NCI-H1436 (cell line): ENCODE measurements around the gene LEKR1.
"Not testable (repeated sequence)": the region's sequence is repeated elsewhere in the genome, so short reads cannot be mapped to it uniquely, and the experiment has no call there.

Experiments used
- DNase-seq: peaks from one replicate; lab custom pipeline; 2025; lab: John Stamatoyannopoulos, UW

Gene LEKR1

DNA sequence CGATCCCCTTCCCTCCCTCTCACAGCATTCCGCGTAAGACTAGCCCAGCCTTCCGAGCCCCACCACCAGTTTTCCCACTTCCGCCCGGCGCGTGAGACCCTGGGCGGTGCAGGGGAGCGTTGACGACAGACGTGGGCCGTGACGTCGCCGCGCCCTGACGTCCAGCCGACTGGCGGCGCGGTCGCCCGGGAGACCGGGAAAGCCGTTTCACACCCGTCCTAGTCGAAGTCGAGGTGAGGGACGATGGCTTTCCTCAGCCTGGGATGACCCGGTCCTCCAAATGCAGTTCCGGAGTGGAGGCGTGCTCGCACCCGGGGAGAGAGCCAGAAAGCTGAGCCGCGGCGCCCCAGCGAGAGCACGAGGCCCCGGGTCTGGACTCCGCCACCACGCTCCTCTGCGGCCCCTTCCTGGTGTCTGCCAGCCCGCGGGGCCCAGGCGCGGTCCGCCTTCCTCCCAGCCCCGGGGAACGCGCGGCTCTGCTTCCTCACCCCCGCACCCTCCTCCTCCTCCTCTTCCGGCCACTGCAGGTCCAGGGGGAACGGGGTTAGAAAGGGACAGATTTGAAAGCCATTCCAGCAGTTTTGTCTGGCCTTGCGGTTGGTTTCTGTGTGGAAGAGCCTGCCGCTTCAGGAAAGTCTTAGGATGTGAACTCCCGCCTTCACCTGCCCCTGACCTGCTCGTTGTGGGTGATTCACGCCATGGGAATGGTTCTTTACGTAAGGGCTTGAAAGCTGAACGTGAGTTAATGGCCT, at the start of gene LEKR1:
Gene LEKR1 (plus strand): TSS at position 210 of the 752 bp plus-strand sequence. CDS start 2,977 bp downstream, outside the sequence.
- peak; percentile 80 for DNase-seq

DNA sequence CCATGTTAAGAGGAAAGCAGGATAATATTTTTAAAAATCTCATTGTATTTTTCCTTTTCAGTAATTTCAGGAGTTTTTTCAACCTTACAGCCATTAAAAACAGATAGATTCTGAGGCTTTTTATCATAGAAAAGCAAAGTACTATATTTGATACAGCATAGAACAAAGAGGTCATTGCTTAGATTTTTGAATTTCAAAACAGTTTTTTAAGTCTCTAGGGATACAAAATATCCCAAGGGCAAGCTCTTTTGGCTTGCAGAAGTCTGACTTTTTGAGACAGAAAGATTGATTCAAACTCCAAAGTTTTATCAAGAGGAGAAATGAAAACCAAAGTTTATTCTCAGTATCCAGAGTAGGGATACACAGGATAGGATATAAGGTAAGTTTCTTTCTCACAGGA, 49.3 kb upstream of the LEKR1 start:
- no peak for DNase-seq

DNA sequence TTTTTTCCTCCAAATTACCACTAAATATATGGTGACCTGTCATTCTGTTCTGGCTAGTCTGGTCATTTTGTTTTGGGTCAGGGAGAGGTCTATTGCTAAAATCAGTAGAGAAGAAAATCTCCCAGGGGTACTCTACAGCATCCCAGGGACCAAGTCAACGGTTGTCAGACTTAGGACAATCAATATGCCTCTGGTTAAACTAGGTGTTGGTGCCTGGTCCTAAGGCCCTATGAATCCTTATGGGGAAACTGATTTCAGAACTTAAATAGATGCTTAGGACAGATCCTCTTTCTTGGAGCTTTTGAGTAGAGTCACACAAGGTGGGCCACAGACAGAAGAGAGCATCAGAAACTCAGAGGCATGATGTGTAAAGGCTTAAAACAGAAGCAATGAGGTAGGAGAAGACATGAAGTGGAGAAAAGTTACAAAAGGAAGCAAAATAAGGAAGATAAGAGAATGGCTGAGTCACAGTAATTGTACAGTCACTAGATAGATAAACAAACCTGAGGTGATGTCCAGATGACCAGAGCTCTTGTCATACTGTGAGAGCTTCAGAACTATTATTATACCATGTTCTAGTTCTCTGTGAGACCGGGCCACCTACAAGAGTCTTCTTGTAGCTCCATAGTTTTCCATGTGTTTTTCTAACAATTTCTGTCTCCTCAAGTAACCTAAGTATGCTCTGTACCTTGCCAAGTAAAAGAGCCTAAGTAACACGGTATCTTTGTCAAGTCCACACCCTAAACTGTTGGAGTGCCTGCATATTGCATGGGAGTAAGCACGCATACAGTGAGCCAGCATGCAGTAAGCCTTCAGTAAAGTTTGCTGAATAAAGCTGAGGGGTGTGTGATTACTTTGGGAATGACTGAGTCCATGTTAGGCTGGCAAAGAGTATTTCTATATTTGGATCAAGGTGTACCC, 44.6 kb upstream of the LEKR1 start:
- no peak for DNase-seq

DNA sequence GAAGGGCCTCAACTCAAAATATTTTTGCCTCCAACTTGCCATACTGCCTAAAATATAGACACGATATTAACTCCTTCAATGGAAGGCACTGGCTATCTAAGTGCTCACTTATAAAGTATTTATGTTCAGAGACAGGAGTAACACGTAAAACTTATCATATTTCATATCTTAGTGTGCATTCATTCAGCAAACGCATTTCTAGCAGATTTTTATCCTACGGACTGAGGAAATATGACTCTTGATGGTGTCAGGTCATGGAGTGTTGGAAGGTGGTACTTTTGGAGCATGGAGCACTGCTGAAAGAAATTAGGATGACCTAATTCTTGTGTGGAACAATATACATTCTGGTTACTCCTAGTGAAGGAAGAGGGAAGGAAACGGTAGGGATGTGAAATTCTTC, 43.8 kb upstream of the LEKR1 start:
- DNase-seq = no peak

DNA sequence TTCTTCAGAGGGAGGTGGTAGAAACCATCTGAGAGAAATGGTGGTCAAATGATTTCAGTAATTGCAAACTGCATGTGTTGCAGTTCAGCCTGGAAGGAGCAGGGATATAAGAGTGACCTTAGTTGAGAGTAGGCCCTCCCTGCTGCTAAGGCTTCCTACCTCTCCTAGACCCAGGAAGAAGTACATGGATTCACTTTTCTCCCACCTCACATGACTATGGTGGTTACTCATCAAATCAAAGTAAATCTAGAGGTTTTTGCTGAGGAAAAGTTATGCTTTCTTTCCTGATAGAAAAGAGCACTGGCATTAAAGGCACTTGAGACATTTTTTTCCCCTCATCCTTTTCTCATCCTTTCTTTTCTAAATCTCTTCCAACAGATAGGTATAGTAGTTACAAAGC, 43.2 kb upstream of the LEKR1 start:
- no peak for DNase-seq

DNA sequence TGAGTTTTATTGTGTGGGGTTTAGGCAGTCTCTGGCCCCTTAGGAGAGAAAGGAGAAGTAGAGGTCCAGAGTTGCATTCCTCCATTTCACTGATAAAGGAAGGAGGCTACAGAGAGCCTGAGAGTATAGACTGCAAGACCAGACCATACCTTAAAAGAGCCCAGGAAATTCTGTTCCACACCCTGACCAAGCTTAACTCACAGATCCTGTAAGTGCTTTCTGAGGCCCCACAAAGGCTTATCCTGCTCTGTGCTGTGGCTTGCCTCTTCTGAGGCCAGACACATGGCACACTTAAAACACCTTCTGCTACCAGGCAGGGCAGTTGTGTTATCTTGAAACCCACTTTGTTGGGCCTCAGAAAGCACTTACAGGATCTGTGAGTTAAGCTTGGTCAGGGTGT, 39.2 kb upstream of the LEKR1 start:
- no peak for DNase-seq

DNA sequence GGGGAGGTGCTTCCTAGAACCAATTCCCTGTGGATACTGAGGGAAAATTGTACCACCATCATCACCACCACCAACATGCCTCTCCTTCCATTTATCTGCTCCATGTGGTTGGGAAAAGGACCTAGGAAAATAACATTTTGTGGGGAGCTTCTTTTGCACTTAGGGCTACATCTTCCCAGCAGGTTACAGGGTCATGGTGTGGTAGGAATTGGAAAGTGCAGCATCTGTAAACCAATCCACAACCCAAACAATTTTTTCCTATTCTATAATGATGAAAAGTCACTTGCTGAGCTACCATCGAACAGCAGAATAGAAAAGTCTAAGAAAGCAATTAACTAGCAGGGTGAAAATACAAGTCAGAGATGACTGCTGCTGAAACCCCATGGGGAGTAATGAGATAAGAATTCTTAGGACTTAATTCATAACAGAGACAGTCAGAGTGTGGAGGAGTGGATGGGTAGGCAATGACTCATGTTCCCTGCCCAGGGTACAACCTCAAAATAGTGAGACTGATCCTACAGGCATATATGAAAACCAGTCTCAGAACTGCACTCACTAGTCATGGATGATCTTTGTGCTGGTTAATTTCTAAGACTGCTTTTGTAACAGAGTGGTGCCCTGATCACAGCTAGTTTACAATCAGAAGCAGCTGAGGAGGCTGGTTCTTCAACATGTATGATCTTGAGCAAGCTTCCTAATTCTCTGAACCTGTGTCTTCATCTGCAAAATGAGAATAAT, 38.1 kb upstream of the LEKR1 start:
- no peak for DNase-seq

DNA sequence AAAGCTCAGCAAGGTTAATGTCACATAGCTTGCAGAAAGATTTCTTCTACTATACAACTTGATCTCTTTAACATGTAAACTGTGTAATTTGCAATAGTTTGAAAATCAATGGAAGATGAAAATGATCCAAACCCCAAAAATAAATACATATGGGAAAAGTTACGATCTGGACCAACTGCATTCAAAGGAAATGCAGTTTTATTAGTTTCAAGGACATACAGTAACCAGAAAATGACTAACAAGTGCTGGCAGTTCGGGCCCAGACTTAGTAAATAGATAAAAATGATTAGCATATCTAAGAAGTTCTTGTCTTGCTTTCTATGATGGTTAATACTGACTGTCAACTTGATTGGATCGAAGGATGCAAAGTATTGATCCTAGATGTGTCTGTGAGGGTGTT, 37.3 kb upstream of the LEKR1 start:
- DNase-seq = no peak

DNA sequence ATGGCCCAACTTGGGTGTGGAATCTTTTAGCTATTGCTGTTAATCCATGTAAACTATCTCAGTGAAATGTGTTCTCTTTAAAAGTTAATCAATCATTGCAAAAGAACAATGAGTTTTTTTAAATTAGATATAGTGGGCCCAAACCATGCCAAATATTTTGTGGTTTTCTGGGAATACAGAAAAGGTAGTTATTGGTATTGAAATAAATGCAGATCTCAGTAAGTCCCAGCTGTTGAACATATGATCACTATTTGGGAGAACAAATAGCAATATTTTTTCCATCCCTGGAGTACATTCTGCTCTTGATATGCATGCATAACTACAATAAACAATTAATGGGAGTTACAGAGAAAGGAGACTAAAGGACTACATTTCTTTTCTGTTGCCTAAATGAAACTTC, 36.0 kb upstream of the LEKR1 start:
- no peak for DNase-seq

DNA sequence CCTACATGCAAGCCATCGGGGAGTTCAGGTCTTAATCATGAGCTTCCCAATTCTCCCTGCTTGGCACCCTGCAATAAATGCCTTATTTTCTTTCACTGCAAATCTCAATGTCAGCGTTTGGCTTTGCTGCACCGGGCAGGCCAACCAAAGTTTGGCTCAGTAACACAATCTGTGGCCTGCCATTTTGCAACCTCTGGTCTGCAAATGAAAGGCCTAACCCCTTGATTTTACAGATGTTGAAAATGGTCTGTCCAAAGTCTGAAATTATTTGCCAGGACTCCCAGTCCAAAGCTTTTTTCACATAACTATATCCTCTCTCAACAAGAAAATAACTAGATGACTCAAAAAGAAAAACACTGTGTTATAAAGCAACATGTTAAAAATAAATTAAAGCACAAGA, 34.0 kb upstream of the LEKR1 start:
- DNase-seq = no peak

DNA sequence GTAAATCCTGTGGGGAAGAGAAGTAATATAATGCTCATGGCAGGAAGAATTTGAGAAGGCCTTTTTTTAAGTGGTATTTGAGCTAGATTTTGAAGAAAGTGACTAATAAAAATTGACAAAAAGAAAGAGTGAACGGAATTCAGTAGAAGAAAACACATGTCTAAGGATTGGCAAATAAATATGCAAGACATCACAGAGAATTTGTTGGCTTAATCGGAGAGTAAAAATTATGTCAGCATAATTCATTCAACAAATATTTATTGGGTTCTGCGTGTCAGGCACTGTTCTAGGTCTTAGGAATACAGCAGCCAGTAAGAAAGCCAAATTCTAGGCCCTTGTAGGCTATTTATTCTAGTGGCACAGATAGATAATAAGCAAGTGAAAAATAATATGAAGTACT, 33.6 kb upstream of the LEKR1 start:
- no peak for DNase-seq

DNA sequence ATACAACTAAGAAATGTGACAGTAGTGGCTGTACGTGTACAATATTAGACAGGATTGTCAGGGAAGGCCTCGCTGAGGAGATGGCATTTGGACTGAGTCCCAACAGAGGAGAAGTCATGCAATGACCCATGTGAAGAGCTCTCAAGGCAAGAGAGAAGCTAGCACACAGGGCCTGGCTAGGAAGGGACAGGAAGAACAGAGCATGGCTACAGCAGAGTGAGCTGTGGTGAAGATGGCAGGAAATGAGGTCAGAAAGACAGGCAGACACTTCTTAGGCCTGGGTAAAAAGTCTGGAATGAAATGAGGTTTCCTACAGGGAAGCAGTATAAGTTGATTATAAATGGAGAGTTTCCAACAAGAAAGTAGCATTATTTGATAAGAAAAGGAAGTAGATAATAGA, 33.2 kb upstream of the LEKR1 start:
- DNase-seq = no peak

DNA sequence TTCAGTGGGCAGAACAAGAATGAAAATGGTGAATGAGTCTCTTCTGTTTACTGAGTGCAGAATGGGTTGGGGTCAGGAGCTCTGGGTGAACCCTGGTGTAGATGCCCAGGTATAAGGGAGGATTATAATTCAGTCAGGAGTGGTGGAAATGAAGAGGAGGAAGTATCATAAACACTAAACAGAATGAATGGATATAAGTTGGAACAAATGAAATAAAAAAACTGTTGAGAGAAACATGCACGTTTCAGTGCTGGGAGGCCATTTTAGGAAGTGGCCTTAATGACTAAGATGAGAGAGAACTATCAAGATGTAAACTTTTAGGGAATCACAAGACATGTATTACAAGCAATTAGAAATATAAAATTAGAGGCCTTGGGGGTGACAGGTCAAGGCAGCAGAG, 32.8 kb upstream of the LEKR1 start:
- no peak for DNase-seq

DNA sequence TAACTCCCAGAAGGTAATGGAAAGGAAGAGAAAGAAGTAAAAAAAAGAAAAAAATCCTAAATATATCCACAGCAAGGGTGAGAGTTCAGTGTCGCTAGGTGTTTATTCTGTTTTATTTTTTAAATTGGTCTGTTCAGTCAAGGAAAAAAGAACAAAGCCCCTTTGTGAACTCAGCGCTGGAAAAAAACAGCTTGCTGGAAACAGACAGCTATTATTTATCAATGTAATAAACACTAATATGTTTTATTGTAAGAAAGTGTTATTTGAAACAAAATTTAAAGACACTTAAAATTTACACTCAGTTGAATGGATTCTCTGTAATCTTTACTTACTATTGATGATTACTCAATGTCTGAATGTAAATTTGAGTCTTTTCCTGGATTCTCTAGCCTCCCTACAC, 32.3 kb upstream of the LEKR1 start:
- DNase-seq = no peak

DNA sequence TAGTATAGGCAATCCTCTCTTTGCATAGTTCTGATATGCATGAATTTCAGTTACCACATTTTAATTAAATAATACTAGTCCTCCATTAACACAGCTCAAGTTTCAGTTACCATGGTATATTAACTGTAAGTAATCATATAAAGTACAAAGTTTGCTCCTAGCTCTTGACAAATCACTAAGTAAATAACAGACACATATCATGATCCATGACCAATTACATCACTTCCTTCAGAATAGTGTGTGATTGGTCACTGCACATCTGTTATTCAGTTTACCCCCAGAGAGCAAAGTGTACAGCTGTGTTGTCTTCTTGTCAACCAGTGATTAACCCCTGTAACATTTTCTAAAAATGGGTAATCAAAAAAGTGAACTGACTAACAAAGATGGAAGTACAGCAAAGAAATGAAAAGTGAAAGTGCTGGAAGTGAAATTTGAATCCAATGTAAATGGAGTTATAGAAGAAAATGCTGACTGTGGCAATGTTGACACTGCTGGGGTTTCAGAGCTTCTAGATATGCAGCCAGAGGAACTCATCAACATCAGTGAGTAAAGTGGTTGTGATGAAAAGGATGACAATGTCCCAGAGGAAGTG, 30.2 kb upstream of the LEKR1 start:
- DNase-seq = no peak

DNA sequence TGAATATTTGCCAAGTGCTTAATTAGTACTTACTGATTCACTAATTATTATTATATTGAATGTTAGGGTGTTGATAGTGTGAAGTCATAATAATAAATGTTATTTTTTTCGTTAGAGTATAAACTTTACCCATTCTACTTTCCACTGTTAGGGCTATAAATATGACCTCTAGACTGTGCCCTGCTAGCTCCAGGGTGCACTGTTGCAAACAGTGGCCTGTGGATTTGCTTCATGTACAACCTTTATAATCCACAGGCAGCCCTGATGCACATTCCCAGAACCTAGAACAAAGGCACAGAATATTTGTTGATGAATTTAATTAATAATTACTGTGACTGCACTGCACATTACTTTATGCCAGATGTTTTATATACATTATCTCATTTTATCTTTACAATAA, 28.8 kb upstream of the LEKR1 start:
- DNase-seq = no peak

DNA sequence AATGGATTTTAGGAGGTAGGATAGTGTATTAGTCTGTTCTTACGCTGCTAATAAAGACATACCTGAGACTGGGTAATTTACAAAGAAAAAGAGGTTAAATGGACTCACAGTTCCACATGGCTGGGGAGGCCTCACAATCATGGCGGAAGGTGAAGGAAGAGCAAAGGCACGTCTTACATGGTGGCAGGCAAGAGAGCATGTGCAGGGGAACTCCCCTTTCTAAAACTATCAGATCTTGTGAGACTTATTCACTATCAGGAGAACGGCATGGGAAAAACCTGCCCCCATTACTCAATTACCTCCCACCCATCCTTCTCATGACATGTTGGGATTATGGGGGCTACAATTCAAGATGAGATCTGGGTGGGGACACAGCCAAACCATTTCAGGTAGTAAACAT, 25.9 kb upstream of the LEKR1 start:
- not testable (repeated sequence) for DNase-seq

DNA sequence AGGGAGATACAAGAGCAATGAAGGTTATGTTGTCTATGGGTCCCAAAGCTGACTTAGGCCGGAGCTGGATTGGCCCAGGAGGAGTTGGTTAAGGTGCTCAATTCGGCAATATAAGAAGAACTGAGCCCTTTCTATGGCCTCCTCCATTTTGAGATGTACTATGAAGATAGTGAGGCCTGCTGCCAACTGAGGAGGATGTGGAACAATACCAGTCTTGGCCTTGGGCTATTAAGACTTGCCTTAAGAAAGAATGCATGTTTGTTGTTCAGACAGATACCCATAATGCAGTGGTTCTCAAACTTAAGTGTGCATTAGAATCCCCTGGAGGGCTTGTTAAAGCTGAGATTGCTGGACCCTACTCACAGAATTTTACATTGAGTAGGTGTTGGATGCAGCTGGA, 24.4 kb upstream of the LEKR1 start:
- no peak for DNase-seq

DNA sequence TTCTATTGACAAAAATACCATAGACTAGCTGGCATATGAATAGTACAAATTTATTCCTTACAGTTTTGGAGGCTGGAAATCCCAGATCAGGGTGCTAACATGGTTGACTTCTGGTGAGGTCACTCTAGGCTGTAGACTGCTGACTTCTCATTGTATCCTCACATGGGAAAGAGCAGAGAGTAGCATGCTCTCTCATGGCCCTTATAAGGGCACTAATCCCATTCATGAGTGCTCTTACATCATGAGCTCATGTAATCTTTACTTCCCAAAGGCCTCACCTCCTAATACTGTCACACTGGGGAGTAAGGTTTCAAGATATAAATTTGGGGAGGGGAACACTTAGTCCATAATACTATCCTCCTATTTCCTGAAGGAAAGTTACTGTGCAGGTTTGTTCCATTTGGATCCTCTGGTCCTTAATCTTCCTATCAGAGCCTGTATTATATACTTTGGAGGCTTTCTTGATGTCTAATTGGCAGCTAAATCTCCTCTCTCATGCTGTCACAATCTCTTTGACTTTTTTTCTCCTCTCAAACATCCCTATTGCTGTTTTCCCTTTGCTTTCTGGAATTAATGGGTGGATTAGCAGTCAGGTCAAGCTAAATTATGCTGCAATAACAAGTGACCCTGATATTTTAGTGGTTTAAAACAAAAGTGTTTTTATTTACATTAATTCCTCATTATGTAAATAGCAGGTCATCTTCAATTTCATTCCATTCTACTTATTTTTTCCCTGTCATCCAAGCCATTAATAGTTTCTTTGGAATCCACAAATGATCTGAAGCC, 23.1 kb upstream of the LEKR1 start:
- no peak for DNase-seq

DNA sequence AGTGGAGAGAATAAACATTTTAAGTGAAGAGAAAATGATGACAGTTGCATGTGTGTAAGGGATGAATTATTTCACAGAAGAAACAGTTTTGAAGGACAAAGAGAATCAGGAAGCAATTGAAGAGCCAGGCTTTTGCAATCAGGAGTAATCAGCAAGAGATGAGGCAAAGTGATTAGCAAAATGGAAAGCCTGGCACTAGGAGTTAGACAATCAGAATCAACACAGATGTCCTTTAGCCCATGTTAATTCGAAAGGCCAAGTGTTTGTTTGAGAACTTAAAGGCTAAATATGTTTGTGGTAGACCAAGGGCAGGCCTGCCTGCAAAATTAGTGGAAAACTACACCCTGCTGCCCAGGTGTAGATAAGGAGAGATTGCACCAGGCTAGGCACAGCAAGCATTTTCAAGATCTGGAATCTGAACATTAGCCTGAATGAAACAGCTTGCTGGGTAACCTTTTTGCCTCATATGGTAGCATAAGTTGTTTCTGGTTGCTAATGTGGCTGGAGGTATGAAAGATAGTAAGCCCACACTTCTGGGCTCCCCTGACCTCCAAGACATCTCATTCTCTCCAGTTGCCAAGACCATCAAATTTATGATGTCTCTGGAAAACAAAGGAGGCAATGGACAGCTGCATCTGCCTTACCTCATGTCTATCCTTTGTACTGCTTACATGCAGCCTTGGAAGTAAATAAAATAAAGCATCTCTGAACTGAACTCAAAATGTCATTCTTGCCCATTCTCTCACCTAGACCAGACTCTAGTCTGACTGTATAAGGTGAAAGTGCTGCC, 22.0 kb upstream of the LEKR1 start:
- DNase-seq = no peak

DNA sequence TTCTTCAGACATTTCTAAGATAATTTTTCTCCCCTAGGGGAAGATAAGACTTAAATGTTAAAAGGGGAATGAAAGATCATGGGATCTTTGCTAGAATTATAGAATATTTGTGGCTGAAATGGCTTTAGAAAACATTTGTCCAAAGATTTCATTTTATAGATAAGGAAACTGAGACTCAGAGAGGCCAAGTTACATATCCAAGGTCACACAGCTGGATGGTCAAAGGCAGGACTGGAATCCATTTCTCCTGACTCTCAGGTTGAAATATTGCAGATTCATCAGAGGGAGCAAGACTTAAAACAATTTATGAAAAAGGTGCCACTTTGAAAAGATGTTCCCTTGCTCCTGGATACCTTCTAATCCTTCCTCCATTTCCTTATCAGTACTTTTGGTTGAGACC, 19.5 kb upstream of the LEKR1 start:
- no peak for DNase-seq
